NCI-H345 (cell line): ENCODE measurements around the gene CHD5.

Source experiments
- DNase-seq: peaks from one replicate; lab custom pipeline; 2025; lab: John Stamatoyannopoulos, UW

The CHD5 gene

DNA sequence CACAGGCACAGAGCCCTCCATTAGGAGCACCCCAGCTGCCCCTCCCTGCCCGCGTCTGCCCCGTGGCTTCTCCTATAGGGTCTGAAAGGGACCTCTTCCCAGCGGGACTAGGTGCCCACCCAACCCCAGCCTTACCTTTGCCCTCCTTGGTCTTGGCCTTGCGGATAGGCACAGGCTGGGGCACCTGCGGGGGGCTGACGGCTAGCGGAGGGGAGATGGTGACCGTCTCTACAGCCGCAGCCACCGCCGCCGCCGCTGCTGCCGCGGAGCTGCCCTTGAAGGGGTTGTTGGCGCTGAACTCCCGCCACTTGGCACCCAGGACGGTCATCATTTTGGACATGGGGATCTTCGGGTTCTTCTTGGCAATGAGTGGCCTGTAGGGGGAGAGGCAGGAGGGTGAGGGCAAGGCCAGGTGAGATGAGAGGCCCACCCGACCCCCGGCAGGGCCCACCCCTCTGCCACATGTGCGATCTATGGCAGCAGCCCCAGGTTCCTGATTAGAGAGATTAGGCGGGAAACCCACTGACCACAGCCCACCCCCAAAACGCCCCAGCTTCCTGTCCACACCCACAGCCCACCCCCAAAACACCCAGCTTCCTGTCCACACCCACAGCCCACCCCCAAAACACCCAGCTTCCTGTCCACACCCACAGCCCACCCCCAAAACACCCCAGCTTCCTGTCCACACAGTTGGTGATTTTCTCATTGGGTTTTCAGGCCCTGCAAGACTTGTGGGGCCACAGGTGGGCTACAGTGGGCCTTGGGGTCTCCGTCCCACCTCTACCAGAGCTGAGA, 25.4 kb downstream of the CHD5 start:
- no peak for DNase-seq

DNA sequence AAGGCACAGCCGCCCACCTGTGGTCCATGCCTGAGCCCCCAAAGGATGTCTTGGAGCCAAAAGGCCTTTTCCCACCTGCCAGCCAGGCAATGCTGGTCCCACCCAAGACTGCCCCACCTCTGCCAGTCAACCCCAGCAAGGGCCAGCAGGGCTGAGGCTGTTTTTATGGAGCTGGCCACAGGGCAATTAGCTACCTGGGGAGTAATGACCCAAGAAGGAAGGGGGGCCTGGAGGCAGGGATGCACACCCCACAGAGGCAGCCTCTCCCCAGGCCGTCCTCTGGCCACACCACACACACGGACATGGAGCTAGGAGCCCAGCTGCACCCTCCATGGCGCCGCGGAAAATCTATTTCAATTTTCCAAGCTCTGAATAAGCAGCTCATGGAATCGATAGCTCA, 27.2 kb downstream of the CHD5 start:
- no peak for DNase-seq

GRCh38 chr1:6152181-6152580, 27.9 kb downstream of the CHD5 start:
- DNase-seq = no peak

GRCh38 chr1:6151291-6151822, 28.8 kb downstream of the CHD5 start:
- no peak for DNase-seq

DNA sequence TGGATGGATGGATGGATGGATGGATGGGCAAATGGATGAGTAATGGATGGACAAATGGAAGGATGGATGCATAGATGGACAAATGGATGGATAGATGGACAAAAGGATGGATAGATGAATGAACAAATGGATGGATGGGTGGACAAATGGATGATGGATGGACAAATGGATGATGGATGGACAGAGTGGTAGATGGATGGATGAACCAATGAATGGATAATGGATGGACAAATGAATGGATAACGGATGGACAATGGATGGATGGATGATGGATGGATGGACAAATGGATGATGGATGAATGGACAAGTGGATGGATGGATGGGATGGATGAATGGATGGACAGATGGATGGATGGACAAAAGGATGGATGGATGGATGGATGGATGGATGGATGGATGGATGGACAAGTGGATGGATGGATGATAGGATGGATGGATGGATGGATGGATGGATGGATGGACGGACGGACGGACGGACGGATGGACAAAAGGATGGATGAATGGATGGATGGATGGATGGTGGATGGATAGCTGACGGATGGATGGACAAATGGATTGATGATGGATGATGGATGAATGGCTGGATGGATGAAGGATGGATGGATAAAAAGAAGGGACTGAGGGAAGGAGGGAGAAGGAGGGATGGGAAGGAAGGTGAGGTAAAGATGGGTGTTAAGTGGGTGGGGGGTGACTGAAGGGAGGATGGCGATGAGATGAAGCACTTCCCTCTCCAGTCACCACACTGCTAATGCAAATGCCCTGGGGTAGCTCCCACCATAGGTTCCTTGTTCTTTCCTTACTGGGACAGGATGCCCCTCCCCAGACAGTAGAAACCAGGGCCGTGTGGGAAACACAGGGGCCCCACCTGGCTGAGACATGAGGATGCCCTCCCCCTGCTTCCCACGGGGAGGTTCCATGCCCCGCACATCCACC, 29.8 kb downstream of the CHD5 start:
- no peak for DNase-seq

- DNase-seq = no peak
Observed at GRCh38 chr1:6149597-6149996, 30.5 kb downstream of the CHD5 start.

DNA sequence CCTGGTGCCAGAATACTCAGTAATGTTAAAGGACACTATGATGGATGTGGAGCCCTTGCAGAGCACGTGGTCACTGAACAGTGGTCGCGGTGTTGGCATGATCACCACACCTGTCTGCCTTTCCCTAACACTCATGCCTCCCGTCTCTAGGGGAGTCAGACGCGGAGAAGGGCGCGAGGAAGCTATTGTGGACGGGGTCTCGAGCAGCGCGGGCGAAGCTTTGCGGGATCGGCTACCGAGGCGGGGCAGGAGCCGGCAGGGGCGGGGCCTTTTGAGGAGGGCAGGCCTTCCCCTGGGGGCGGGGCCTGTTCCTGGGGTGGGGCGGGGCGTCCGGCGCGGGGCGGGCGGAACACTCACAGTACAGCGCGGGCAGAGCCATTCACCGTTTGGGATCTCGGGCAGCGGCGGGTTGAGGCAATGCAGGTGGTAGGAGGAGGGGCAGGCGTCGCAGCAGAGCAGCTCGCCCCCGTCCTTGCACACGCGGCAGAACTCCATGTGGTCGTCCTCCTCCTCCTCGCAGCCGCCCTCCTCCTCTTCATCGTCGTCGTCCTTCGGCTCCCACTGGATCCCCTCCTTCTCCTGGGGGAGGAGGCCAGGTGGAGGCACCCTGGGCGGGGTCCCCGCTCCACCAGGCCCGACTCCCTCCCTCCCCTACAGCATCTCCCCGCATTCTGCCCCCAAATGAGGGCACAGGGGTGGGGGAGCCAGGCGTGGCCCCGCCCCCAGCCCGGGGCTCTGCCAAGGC, 31.5 kb downstream of the CHD5 start:
- DNase-seq = no peak

GRCh38 chr1:6145864-6146410, 34.2 kb downstream of the CHD5 start:
- DNase-seq = no peak

DNA sequence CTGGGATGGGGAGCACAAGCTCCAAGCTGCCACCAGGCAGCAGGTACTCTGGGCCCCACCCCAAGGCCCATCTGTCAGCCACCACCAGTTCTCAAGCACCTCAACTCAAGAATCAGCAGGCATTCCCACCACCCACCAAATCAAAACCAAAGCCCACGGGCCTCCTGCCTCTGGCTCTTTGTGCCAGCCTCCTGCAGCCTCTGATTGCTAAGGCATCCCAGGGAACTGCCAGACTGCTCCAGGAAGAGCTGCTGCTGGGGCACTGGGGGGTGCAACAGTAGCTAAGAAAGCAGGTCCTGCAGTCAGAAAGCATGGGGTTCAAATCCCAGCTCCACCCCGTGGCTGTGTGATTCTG, 34.7 kb downstream of the CHD5 start:
- DNase-seq = no peak

- no peak for DNase-seq
Observed at GRCh38 chr1:6144647-6145395, 35.3 kb downstream of the CHD5 start.

- no peak for DNase-seq
Observed at GRCh38 chr1:6144175-6144574, 35.9 kb downstream of the CHD5 start.

GRCh38 chr1:6143395-6143794, 36.7 kb downstream of the CHD5 start:
- no peak for DNase-seq

- no peak for DNase-seq
Observed at GRCh38 chr1:6142734-6143133, 37.4 kb downstream of the CHD5 start.

- no peak for DNase-seq
Observed at GRCh38 chr1:6142036-6142621, 38.0 kb downstream of the CHD5 start.

DNA sequence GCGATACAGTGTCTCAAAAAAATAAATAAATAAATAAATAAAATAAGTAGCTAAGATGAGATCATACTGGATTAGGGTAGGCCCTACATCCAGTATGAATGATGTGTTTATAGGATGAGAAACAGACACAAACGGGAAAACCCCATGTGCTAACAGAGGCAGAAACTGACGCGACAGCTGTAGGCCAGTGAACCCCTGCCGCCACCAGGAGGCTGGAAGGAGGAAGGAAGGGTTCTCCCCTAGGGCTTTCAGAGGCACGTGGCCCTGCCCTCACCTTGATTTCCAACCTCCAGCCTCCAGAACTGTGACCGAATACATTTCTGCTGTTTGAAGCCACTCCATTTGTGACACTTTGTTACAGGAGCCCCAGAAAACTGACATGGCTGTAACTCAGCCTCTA, 38.5 kb downstream of the CHD5 start:
- no peak for DNase-seq

GRCh38 chr1:6140413-6140812, 39.7 kb downstream of the CHD5 start:
- DNase-seq = no peak

- DNase-seq = no peak
Observed at GRCh38 chr1:6137758-6138157, 42.4 kb downstream of the CHD5 start.

DNA sequence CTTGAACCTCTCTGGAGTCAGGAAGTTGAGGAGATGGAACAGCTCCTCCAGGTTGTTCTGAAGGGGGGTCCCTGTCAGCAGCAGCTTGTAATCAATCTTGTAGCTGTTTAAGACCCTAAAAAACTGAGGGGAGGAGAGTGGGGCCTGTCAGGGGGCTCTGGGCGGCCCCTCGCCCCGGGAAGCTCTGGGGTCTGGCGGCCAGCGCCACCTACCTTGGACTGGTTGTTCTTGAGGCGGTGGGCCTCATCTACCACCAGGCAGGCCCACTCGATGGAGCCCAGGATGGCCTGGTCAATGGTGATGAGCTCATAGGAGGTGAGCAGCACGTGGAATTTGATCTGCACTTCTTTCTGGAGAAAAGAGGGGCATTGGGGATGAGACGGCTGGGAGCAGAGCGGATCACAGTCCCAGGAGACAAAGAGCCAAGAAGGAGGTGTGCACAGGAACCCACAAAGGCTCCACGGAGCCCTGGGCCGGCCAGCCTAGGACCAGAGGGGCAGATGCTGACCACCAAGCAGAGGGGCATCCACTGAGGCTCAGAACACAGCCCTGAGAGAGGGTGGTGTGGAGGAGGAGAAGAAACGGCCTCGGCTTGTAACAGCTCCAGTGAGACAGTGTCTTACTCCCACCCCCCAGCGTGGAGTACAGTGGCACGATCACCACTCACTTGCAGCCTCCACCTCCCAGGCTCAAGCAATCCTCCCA, 43.5 kb downstream of the CHD5 start:
- no peak for DNase-seq

- no peak for DNase-seq
Observed at GRCh38 chr1:6134741-6135510, 45.2 kb downstream of the CHD5 start.
